NB4 (cell line): ENCODE results near the gene METTL6.

ENCODE experiments used
- DNase-seq: peaks from one replicate; pipeline ENCODE4 v3.0.0; 2010; ENCODE audit warnings: low read depth
- H3K4me3 ChIP-seq: one replicate; pipeline ENCODE4 v1.5.1; 2011; ENCODE audit warnings: mild to moderate bottlenecking, low read depth, low read length, moderate library complexity
- MAX ChIP-seq: IDR thresholded peaks from 2 replicates; pipeline ENCODE4 v1.6.1; 2011; ENCODE audit warnings: low read depth, low read length
- MYC ChIP-seq: IDR thresholded peaks from 2 replicates; pipeline ENCODE4 v1.6.1; 2011; ENCODE audit warnings: low read depth, low read length
- POLR2A ChIP-seq: IDR thresholded peaks from 2 replicates; pipeline ENCODE4 v1.6.1; 2011; ENCODE audit warnings: mild to moderate bottlenecking; ENCODE audit not compliant: insufficient read length; ENCODE audit errors: extremely low read depth
- TF ChIP-seq, protein P1 (sequence below): IDR thresholded peaks from one replicate; pipeline ENCODE4 v1.5.1; 2012; ENCODE audit warnings: low read depth, low read length

METTL6 gene

GRCh38 chr3:15470261-15470660 is 42.9 kb upstream of the METTL6 start:
- no peak for TF ChIP-seq MYC
- TF ChIP-seq POLR2A, result no peak
- TF ChIP-seq MAX, result no peak
- TF ChIP-seq, protein P1, sequence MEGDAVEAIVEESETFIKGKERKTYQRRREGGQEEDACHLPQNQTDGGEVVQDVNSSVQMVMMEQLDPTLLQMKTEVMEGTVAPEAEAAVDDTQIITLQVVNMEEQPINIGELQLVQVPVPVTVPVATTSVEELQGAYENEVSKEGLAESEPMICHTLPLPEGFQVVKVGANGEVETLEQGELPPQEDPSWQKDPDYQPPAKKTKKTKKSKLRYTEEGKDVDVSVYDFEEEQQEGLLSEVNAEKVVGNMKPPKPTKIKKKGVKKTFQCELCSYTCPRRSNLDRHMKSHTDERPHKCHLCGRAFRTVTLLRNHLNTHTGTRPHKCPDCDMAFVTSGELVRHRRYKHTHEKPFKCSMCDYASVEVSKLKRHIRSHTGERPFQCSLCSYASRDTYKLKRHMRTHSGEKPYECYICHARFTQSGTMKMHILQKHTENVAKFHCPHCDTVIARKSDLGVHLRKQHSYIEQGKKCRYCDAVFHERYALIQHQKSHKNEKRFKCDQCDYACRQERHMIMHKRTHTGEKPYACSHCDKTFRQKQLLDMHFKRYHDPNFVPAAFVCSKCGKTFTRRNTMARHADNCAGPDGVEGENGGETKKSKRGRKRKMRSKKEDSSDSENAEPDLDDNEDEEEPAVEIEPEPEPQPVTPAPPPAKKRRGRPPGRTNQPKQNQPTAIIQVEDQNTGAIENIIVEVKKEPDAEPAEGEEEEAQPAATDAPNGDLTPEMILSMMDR, result no peak
- no peak for DNase-seq
- H3K4me3 ChIP-seq, result no peak overlapping the region

DNA sequence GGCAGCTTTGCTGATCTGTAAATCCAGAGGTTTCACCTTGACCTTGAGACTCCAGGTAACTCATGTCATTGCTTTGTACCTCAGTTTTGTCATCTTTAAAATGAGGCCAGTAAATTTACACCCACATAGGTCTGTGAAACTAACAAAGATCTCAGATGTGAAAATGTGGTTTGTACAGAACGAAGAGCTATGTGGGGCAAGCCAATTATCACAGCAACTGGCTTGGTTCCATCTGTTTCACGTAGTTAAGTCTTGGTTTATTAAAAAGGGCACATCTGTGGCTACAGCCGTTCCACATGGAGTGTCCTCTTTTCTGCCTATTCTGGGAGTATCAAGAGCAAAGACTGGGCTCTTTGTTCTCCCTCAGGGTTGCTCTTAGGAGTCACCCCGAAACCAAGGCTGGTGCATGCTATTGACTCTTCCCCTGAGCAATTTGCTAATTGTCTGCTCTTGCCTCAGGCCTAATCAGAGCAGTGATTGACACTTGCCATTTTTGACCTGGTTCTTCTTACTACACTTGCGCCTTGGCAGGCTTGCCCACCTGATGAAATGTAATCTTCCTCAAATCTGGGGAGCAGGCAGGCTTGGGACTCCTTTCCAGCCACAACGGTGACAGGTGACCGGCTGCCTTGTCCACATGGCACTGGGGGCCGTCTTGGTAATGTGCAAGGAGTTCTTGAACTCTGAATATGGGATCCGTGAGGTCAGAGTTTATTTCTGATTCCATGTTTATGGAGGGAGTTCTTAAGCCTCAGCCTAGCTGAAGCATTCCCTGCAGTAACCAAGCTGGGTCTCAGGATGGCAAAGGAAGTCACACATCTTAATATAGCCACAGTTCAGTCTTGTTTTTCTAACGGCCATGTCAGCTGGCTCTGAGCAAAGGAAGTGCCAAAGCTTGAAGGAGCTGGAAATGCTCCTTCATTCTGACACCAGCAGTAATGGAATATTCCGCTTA is 40.2 kb upstream of the METTL6 start:
- DNase-seq, result no peak
- no peak overlapping the region for H3K4me3 ChIP-seq
- TF ChIP-seq, protein P1, result no peak
- TF ChIP-seq POLR2A (no peak), MYC (no peak), MAX (no peak)

DNA sequence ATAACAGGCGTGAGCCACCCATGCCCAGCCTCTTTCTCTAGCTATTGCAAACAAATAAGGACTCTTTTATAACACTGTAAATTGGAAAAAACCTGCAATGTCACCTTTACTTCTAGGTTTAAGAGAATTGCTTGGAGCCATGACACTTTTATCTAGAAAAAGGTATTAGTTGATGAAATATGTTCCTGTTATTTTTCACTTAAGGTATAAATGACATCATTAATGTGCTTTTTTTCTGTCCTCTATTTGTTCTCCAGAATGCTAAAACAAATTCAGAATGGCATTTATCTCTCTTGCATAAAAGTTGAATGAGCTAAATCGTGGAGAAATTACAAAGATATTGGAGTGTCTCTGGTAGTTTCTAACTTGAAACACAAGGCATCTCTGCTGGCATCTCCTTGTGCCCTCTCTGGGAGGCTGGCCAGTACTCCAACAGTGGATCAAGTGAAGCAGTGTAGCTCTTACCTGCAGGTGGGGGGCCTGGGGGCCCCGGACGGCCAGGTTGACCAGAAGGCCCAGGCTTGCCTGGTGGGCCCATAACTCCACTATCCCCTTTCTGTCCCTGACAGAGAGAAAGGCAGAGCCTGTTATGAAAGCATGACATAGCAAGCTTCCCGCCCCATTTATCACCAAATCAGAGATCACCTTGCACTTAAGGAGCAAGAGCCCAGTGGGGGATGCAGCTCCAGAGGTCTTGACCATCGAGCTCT is 38.7 kb upstream of the METTL6 start:
- TF ChIP-seq MAX, result no peak
- TF ChIP-seq POLR2A, result no peak
- no peak for TF ChIP-seq MYC
- TF ChIP-seq, protein P1, result no peak
- no peak overlapping the region for H3K4me3 ChIP-seq
- DNase-seq, result no peak

DNA sequence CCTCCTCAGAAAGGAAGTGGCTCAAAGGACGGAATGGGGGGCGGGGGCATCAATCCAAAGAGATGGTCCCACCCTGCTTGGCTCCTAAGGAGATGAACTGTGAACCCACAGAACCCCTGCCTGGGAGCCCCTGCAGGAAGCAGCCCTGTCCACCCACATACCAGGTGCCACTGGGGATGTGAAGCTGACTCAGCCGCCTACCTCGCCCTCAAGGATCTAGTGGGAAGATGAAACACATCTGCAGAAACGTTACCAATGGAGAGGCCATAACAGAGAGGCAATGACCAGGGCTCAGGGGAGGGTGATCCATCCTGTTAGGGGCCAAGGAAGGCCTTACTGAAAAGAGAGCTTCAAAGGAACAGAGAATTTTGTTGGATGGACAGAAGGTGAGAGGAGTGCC is 35.1 kb upstream of the METTL6 start:
- H3K4me3 ChIP-seq, result no peak overlapping the region
- no peak for DNase-seq
- TF ChIP-seq MAX (no peak), MYC (no peak), POLR2A (no peak)
- TF ChIP-seq, protein P1, result no peak

DNA sequence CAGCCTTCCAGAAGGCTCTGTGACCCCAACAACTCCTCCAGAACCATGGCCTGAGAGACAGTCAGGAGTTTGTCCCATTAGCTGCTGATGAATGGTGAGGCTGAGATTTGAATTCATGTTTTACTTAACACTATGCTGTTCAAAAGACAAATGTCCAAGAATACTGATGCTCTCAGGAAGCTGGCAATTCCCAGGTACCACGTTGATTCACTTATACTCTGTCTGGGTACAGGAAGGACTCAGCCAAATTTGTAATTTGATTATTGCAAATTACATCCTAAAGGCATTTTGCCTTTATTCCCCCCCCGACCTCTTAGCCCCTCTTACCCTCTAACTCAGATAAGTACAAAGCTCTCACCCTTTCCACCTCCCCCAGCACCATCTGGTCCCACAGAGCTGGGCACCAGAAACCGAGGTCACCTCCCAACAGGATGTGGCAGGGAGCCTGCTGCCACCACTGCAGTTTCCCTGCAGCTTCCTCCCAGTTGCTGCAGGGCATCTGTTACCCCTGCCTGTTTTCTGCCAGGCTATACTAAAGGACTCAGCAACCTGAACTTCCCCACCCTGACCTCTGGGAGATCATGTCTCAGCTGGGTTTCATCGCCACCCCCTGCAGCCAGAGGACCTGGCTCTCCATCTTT is 33.7 kb upstream of the METTL6 start:
- H3K4me3 ChIP-seq, result no peak overlapping the region
- TF ChIP-seq, protein P1, result no peak
- TF ChIP-seq MAX (no peak), POLR2A (no peak), MYC (no peak)
- DNase-seq, result peak; percentile 56
